T-helper 2 cell treated with Interferon-gamma antibody and Interleukin-4, amounts not matched to agents 5 μg/mL and 100 μg/mL, for 36 hours (primary cell): ENCODE data around the gene PLXND1.

Experiments used
- DNase-seq: peaks from one replicate; pipeline ENCODE4 v3.0.0; 2021; ENCODE audit warnings: low spot score
- H3K27ac Mint-ChIP-seq: one replicate; pipeline ENCODE4 v1.8.0; 2021; ENCODE audit warnings: mild to moderate bottlenecking, mixed read lengths
- H3K27me3 Mint-ChIP-seq: one replicate; pipeline ENCODE4 v1.8.0; 2021; ENCODE audit warnings: low read depth, mixed read lengths
- H3K36me3 Mint-ChIP-seq: one replicate; pipeline ENCODE4 v1.8.0; 2021; ENCODE audit warnings: low read depth, mixed read lengths
- H3K4me1 Mint-ChIP-seq: one replicate; pipeline ENCODE4 v1.8.0; 2021; ENCODE audit warnings: low read depth, mixed read lengths
- H3K4me3 Mint-ChIP-seq: one replicate; pipeline ENCODE4 v1.8.0; 2022; ENCODE audit warnings: mild to moderate bottlenecking, moderate library complexity, mixed read lengths
- H3K9me3 Mint-ChIP-seq: one replicate; pipeline ENCODE4 v1.8.0; 2021; ENCODE audit warnings: mixed read lengths

Gene PLXND1

GRCh38 chr3:129633751-129634481, 27.4 kb upstream of the PLXND1 start:
- H3K4me1 Mint-ChIP-seq = no peaks in the 10 kb centered on the region
- peaks cover 5% of the 10 kb centered on the region for H3K27me3 Mint-ChIP-seq
- H3K27ac Mint-ChIP-seq = no peak overlapping the region
- DNase-seq = no peak
- H3K36me3 Mint-ChIP-seq = no peaks in the 10 kb centered on the region
- no peaks in the 10 kb centered on the region for H3K9me3 Mint-ChIP-seq
- no peak overlapping the region for H3K4me3 Mint-ChIP-seq

GRCh38 chr3:129632977-129633376, 26.5 kb upstream of the PLXND1 start:
- Mint-ChIP-seq H3K27ac (no peak overlapping the region), H3K4me1 (peaks cover 3% of the 10 kb centered on the region), H3K27me3 (peaks cover 2% of the 10 kb centered on the region), H3K9me3 (no peaks in the 10 kb centered on the region), H3K4me3 (no peak overlapping the region), H3K36me3 (no peaks in the 10 kb centered on the region)
- DNase-seq = no peak

GRCh38 chr3:129632556-129632955, 26.1 kb upstream of the PLXND1 start:
- H3K27ac Mint-ChIP-seq = no peak overlapping the region
- H3K36me3 Mint-ChIP-seq = no peaks in the 10 kb centered on the region
- H3K4me3 Mint-ChIP-seq = no peak overlapping the region
- peaks cover 5% of the 10 kb centered on the region for H3K4me1 Mint-ChIP-seq
- H3K27me3 Mint-ChIP-seq = peaks cover 2% of the 10 kb centered on the region
- H3K9me3 Mint-ChIP-seq = no peaks in the 10 kb centered on the region
- no peak for DNase-seq

- peaks cover 10% of the 10 kb centered on the region for H3K4me1 Mint-ChIP-seq
- H3K9me3 Mint-ChIP-seq = no peaks in the 10 kb centered on the region
- H3K27me3 Mint-ChIP-seq = no peaks in the 10 kb centered on the region
- no peak for DNase-seq
- no peaks in the 10 kb centered on the region for H3K36me3 Mint-ChIP-seq
- H3K4me3 Mint-ChIP-seq = no peak overlapping the region
- H3K27ac Mint-ChIP-seq = no peak overlapping the region
Measured at GRCh38 chr3:129632056-129632455, 25.6 kb upstream of the PLXND1 start.

DNA sequence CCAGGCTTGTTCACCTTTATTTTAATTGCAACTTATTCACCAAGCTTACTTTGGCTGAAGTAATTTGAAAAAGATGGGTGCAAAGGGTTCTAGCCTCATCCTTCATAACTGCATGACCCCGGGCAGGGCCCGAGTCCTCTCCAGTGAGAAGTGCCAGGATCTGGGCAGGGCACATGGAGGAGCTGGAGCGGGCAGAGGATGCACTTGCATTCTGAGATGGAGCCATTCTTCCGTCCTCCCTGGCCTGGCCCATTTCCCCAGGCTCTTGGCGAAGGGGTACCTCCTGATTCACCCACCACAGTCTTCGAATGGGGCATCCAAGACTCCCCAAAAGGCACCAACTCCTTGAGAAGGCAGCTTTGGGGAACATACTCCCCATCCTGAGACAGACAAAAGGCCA, 22.5 kb upstream of the PLXND1 start:
- no peak overlapping the region for H3K4me3 Mint-ChIP-seq
- H3K27ac Mint-ChIP-seq = no peak overlapping the region
- DNase-seq = no peak
- peaks cover 15% of the 10 kb centered on the region for H3K4me1 Mint-ChIP-seq
- H3K27me3 Mint-ChIP-seq = no peaks in the 10 kb centered on the region
- no peaks in the 10 kb centered on the region for H3K36me3 Mint-ChIP-seq
- H3K9me3 Mint-ChIP-seq = no peaks in the 10 kb centered on the region

- H3K4me1 Mint-ChIP-seq = peaks cover 15% of the 10 kb centered on the region
- peak overlapping the region; percentile 79 for H3K27ac Mint-ChIP-seq
- H3K36me3 Mint-ChIP-seq = no peaks in the 10 kb centered on the region
- H3K27me3 Mint-ChIP-seq = no peaks in the 10 kb centered on the region
- no peak for DNase-seq
- H3K4me3 Mint-ChIP-seq = peak overlapping the region; percentile 83
- no peaks in the 10 kb centered on the region for H3K9me3 Mint-ChIP-seq
Measured at GRCh38 chr3:129628169-129628522, 21.7 kb upstream of the PLXND1 start.

DNA sequence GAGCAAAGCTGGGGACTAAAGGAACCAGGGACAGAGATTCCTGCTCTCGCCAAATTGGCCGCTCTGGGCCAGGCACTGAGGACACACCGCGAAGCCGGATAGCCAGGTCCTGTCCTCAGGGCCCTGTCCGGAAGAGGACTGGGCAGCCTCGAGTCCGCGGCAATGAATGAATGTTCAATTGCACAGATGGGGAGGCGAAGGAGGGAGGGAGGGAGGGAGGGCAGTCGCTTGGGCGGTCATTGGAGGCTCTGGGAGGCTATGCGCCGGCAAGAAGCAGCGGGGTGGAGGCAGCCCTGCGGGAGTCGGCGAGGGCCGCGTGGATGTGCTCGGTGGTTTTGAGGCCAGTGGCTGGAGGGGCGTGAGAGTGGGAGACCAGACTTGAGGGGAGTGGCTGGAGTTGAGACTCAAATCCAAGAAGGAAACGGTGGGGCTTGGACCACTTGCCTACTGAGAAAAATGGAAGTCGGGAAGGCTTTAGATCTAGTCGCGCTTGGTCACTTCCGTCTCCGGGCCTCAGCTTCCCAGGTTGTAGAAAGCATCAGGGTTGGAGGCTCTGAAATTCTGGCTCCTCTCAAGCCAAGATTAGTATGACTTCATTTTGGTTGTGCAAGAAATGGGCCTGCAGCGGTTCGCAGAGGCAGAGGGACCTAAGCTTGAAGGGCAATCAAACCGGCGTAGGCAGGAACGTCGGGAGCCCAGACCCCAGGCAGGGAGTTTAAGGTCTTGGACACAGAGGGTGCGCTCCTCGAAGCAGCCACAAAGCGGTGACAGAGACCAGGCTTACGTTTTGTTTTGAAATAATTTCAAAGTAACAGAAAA, 21.1 kb upstream of the PLXND1 start:
- Mint-ChIP-seq H3K27me3 (no peaks in the 10 kb centered on the region), H3K36me3 (no peaks in the 10 kb centered on the region), H3K4me1 (peaks cover 15% of the 10 kb centered on the region), H3K27ac (peak overlapping the region; percentile 79), H3K4me3 (peak overlapping the region; percentile 83), H3K9me3 (no peaks in the 10 kb centered on the region)
- peak; percentile 47 for DNase-seq

DNA sequence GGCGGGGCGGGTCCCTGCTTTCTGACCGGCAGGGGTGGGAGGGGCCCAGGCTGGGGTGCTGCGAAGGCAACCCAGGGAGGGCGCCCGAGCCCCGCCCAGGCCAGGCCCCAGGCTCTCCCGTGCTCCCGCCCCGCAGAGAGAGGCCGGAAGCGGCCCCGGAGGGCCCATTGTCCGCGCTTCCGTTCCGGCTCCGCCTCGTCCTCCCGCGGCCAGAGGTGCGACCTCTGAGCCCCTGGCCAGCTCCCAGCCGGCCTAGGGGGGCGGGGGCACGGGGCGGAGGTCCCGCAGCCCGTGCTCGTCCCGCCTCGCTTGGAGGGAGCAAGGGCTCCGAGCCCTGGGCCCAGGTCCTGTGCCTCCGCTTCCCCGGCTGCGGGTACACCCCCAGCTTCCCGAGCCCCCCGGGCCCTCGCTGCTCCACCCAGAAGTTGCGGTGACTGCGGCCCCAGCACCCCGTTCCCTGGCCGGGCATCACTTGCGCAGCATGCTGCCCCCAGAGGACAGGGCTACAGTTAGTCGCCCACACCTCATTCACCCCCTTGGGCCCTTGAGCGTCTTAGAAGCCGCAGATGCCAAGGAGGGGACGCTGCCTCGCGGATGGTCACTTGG, 20.4 kb upstream of the PLXND1 start:
- Mint-ChIP-seq H3K9me3 (no peaks in the 10 kb centered on the region), H3K36me3 (no peaks in the 10 kb centered on the region), H3K4me1 (peaks cover 15% of the 10 kb centered on the region), H3K27ac (peak overlapping the region; percentile 79), H3K4me3 (peak overlapping the region; percentile 83), H3K27me3 (no peaks in the 10 kb centered on the region)
- DNase-seq = peak; percentile 82

GRCh38 chr3:129625072-129625874, 18.8 kb upstream of the PLXND1 start:
- Mint-ChIP-seq H3K9me3 (no peaks in the 10 kb centered on the region), H3K27me3 (no peaks in the 10 kb centered on the region), H3K4me1 (peaks cover 15% of the 10 kb centered on the region)

DNA sequence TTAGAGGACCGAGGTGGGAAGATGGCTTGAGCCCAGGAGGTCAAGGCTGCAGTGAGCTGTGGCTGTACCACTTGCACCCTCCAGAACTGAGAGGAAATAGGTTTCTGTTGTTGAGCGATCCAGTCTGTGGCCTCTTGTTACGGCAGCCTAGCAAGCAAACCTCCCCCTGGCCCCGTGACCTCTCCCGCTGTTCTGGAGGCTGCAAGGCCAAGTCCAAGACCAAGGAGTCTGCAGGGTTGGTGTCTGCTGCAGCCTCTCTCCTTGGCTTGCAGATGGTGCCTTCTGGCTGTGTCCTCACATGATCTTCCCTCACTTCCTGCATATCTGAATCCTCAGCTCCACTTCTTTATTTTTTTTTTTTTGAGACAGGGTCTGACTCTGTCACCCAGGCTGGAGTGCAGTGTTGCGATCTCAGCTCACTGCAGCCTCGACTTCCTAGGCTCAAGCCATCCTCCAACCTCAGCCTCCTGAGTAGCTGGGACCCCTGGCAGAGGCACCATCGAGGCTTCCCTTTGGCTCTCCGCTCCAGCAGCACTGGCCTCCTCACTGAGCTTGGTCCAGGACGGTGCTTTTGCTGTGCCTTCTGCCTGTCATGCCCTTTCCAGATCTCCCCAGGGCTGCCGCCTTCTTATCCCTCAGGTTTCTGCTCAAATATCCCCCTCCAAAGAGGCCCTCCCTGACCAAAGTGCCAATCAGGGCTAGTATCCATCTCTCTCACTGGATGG, 18.0 kb upstream of the PLXND1 start:
- peaks cover 15% of the 10 kb centered on the region for H3K4me1 Mint-ChIP-seq
- H3K9me3 Mint-ChIP-seq = no peaks in the 10 kb centered on the region
- H3K27me3 Mint-ChIP-seq = no peaks in the 10 kb centered on the region
- no peaks in the 10 kb centered on the region for H3K36me3 Mint-ChIP-seq
- no peak for DNase-seq
- no peak overlapping the region for H3K4me3 Mint-ChIP-seq
- no peak overlapping the region for H3K27ac Mint-ChIP-seq

More at GRCh38 chr3:129625072-129625874, 18.8 kb upstream of the PLXND1 start:
- Mint-ChIP-seq H3K4me3 (peak overlapping the region; percentile 71), H3K36me3 (no peaks in the 10 kb centered on the region), H3K27ac (no peak overlapping the region)
- no peak for DNase-seq

DNA sequence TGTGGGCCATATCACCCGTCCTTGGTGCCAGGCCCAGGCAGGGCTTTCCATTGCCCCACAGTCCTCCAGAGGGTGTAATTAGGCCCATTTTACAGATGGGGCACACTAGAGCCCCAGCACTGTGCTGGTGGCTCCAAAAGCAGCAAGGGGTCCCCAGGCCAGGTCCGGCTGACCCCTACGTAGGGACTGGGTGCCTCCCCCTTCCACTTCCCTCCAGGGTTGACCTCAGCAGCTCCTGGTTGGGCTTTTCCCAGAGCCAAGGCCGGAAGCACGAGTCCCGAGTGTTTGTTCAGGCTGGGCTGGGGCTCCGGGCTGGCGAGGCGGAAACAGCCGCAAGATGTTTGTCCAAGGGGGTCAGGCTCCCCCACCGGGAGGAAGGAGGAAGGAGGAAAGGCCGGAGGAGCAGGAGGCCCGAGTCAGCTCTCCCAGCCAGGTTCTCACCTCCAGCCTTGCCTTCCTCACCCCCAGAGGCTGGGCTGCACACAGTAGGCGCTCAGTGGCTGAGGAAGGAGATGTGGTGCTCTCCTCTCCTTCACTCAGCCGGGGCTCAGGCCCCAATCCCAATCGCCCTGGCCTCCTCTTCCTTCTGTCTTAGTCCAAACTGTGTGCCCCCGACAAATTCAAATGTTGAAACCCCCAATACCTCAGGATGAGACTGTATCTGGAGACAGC, 17.1 kb upstream of the PLXND1 start:
- Mint-ChIP-seq H3K36me3 (no peaks in the 10 kb centered on the region), H3K27me3 (peaks cover under 1% of the 10 kb centered on the region), H3K4me3 (no peak overlapping the region)

GRCh38 chr3:129622933-129623332, 16.5 kb upstream of the PLXND1 start:
- Mint-ChIP-seq H3K27ac (no peak overlapping the region), H3K4me1 (peaks cover 17% of the 10 kb centered on the region), H3K27me3 (peaks cover 3% of the 10 kb centered on the region), H3K4me3 (no peak overlapping the region), H3K36me3 (no peaks in the 10 kb centered on the region), H3K9me3 (no peaks in the 10 kb centered on the region)
- no peak for DNase-seq

More for the DNA sequence above, 17.1 kb upstream of the PLXND1 start:
- Mint-ChIP-seq H3K9me3 (no peaks in the 10 kb centered on the region), H3K4me1 (peaks cover 17% of the 10 kb centered on the region), H3K27ac (no peak overlapping the region)
- DNase-seq = no peak
